ENCODE results near the gene ITK.

ITK gene

DNA sequence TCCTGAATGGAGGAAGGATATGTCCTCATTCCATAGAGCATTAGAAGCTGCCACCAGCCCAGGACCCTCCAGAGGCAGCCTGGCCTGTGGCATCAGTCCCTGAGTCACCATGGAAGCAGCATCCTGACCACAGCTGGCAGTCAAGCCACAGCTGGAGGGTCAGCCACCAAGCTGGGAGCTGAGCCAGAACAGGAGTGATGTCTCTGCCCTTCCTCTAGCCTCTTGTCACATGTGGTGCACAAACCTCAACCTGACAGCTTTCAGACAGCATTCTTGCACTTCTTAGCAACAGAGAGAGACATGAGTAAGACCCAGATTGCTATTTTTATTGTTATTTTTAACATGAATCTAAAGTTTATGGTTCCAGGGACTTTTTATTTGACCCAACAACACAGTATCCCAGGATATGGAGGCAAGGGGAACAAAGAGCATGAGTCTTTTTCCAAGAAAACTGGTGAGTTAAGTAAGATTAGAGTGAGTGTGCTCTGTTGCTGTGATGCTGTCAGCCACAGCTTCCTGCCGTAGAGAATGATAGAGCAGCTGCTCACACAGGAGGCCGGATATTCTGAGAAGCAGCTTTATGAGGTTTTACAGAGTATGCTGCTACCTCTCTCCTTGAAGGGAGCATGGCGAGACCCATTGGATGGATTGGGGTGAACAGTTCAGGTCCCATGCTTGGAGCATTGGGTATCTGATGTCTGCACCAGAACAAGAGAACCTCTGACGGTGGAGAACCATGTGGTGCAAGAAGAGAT lies 72.2 kb downstream of the ITK start:
- DNase-seq = no peak

DNA sequence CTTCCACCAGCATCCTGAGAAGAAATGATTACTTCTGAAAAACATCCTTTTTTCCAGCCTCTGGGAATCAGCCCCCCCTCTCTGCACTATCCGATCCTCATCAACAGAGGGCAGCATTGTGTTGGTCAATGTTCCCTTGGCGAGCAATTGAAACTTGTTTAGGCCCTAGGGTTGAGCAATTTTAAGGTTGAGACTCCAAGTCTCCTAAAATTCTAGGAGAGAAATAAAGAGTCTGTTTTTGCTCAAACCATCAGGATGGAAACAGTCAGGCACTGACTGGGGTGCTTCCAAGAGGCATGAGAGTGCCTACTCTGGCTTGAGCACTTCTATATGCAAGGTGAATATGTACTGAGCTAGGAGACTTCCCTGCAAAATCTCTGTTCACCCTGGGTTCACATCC lies 72.9 kb downstream of the ITK start:
- peak; percentile 41 for DNase-seq

DNA sequence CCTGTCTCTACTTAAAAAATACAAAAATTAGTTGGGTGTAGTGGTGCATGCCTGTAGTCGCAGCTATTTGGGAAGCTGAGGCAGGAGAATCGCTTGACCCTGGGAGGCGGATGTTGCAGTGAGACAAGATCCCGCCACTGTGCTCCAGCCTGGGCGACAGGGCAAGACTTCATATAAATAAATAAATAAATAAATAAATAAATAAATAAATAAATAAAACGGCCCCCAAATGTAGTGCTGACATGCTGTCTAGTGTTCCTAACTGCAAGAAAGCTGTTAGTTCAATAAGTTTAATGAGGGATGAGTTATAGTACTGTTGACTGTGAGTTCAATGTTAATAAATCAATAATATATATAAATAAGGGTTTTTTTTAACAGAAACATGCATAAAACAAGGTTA lies 77.8 kb downstream of the ITK start:
- DNase-seq = no peak

DNA sequence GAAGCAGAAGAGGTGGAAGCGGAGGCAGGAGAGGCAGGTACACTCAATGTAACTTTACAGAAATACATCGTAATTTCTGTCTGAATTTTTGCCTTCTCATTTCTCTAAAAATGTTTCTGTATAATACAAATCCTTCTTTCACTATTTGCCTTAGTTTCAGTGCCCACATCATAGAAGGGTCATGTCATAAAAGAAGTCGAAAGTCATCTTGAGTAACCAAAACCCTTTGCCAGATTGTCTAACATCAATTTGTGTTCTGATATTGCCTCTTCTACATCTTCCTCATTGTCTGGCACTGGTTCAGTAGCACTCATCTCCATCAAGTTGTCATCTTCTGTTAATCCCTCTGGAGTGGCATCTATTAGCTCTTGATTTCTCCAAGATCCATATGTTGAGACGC lies 79.1 kb downstream of the ITK start:
- DNase-seq = no peak

DNA sequence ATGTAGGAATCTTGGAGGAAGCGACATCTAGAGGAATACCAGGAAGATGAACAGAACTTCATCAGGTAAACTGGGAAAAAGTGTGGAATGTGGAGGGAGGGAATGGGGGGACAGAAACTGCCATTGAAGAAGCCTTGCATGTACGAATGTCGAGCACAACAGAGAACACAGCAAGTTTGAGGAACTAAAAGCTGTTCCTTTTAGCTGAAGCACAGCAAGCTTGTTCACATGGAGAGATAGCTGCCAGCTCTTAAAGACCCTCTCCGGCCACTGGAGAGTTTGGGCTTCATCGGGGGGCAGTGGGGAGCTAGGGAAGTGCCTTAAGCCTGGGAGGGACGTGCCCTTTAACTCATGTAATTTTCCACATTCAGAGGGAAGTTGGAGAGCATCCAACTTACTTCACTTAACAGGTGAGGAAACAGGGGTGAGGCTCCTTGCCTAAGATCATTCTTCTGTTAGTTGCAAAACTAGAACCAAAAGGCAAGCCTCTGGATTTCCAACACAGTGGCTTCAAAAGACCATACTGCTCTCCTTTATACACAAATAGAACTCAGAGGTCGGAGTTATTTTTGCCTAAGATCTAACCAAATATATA lies 83.0 kb downstream of the ITK start:
- no peak for DNase-seq

DNA sequence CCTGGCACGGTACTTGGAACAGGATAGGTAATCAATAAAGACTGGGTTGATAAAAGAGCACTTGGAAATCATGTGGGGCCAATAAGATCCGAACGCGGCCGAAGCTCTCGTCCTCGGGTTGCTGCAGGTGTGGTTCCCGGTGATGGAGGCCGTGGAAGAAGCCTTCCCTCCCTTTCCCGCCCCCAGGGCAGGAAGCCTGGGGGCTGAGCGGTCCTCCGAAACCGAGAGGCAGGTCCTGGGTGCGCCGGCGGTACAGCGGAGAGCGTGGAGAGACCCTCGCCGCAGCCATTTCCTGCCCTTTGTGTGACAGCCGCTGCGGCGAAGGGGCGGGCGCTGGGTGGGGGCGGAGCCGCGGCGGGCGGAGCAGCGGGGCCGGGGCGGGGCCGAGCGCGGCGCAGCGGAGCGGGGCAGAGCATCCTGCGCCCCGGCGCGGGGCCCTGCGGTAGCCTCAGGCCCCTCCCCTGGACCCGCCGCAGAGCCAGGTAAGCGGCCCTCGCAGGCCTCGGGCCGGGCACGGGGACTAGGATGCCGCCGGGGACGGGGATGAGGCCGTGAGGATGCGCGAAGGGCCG lies 85.2 kb downstream of the ITK start, which contains the start of gene CYFIP2:
CYFIP2 (plus strand) TSS at position 410 of the 572 bp plus-strand sequence. CDS start 19,239 bp downstream, outside the sequence.
- DNase-seq = peak; percentile 82

DNA sequence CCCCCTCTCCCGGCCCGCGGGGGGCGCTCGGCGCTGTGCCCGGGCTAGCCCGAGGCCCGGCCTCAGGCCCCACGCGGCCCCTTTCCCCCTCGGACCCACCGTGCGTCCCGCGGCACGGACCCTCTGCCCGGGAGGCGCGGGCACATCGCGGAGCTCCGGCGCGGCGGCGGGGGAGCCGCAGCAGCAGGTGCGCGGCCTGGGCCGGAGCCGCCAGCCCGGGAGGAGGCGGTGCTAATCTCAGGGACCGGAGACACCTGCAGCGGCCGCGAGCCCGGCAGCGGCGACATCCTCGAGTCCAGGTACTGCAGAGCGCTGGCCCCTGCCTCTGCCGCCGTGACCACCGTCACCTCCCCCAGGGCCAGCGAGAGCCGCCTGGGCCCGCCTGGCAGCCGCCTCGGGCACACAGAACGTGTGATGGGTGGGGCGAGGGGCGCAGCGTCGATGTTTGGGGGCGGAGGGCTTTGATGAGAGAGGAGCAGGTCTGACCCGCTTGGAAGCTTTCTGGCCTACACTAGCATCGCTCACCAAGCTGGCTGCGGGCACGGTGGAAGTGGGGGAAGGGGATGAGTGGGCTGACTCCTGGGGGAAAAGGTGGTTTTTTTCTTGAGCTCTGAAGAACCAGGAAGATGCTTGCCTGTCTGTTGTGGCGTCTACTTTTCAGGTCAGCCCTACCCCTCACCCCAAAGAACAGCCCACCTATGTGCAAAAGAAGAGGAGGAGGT lies 85.8 kb downstream of the ITK start:
- peak; percentile 49 for DNase-seq

DNA sequence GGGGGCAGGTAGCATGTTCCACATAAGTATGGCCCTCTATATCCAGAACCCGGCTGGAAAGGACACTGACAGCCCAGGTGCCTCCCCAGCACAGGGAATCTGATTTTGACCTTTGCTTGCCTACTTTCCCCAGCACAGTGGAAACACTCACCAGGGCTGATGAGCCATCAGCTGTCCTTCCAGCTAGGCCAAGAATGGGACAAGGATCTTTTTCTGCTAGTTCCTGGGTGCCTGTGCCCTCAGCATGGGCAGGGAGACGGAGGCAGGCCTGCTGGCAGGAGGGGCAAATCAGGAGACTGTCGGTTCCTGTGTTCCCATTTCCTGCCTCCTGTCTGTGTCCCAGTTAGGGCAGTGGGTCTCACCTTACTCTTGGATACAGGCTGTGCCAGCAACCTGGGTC lies 86.4 kb downstream of the ITK start:
- DNase-seq = no peak

DNA sequence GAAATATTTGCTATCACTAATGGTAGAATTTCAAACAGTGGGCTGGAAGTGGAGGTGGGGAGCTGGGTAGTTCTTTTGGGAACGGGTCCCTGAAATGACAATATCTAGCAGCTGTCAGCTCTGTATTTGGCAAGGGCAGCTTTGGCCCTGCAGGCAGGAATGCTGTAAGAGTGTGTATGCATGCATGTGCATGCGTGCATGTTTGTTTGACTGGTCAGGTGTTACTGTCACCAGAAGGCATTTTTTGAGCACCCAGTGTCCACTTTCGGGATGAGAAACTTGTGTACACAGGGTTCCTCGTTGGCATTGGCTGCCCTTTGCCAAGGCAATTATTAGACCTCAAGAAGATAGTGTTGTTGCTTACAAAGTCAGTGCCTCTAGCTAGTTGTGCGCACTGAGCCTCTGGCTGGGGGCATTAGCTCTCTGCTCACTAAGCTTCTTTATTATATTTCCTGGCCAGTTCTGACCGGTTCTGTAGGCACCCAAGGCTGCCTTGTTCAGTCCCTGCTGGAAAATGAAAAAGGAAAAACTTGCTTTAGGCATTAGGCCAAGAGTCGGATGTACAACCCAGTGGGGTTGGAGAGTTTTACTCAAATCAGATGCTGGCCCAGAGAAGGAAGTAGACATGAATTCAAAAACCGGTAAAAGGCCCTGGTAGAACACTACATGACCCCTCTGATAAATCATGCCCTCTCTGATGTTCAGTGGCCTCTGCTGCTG lies 87.3 kb downstream of the ITK start:
- no peak for DNase-seq

DNA sequence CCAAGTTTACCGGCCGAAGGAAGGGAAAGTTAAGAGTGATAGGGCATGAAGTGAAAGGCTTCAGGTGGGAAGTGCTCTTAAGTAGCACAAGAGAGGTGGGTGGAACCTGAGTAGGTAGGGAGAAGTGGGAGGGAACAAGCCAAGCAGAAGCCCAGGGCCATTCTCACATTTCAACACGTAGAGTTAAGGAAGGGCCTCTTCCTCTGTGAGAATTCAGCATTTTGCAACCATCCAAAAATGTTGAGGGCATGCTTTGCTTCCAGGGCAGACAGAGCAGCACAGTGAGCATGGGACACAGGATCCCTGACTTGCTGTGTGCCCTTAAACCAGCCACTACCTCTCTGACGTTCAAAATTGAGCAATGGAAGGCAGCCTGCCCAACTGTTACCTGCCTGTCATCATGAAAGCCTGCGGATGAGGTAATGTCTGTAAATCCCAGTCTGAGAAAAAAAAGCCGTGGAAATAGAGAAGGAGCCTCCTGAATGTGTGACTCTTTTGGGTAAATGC lies 88.6 kb downstream of the ITK start:
- no peak for DNase-seq

DNA sequence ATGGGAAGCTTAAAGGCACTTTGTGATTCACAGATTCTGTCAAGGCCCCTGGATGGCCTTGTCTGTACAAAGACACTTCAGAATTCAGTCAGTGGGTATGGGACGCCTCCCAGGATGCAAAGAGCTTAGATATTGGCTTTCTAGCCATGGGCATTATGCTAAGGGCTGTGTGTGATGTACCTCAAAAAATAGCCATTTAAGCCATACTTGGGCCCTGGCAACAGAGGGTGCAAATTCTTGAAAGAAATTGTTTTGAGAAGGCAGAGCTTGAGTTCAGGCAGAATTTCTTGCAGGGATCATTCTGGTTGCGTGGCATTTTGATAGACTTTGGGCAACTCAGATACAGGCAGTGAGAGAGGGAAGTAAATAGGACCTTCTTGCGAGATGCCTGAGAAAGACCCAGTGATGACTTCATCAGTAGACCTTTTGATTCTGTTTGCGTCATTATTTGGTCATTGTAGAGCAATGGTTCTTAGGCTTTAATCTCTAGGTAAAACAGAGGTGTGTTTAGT lies 89.2 kb downstream of the ITK start:
- DNase-seq = no peak

DNA sequence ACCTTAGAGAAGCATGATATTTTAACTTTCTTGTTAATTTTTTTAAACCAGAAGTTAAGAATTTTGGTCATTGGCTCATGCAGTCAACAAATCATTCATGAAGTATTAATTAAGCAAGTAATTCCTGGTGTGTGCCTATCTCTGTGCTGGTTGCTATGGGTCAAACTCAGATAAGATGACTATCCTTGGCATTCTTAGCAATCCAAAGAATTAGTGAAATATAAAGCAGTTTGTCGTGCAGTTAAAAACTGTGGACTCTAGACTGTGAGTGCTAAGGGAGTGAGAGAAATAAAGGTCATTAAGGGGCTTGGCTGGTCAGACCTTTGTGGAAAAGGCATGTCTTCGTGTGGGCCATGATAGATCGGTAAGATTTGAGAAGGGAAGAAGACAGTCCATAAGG lies 90.1 kb downstream of the ITK start:
- DNase-seq = no peak

DNA sequence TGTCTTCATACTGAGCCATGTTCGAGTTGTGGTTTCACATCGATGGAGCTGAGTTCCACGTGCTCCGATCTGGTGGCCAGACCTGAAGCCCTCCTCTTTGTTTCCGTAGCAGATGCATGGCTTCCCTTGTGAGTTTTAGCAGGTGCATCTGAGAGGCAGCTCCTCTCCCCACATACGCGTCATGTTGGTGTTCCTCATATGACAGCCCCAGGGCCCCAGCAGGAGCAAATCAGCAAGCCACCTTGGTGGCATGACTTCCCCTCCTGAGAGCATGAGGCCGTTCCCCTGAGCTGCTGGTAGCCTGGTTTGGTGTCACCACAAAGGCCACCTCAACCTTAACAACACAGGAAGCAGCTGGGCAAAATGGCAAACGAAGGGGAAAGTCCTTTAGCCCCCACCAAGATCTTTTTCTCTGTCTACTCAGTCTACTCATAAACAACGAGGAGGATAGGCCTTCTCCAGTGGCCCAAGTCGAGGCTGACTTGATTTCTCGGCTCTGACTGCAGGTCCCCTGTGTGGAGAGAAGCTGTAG lies 91.2 kb downstream of the ITK start:
- DNase-seq = no peak

DNA sequence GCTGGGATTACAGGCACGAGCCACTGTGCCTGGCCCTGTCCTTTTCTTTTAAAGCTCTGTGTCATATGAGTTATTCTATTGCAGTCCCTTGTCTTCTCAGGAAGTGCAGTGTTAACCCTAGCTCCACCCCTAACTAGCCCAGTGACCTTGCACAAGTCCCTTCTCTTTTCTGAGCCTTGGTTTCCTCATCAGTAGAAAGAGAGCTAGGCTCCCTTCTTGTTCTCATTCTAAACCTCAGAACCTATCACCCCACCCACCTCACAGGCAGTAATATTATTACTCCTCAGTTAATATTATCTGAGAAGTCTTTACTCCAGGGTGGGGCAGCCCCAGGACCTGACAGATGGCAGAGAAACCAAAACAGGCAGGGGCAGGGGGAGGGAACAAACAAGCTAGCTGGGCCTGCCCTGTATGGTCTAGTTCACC lies 92.5 kb downstream of the ITK start:
- DNase-seq = no peak

DNA sequence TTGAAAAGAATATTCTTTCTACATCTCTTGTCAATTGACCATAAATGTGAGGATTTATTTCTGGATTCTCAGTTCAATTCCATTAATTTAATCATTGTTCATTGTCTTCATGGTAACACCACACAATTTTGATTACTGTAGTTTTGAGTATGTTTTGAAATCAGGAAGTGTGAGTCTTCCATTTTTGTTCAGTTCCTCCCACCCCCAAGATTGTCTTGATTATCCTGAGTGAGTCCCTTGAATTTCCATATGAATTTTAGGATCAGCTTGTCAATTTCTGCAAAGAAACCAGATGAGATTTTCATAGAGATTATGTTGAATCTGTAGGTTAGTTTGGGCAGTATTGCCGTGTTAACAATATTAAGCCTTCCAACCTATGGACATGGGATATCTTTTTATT lies 94.8 kb downstream of the ITK start:
- DNase-seq = no peak

DNA sequence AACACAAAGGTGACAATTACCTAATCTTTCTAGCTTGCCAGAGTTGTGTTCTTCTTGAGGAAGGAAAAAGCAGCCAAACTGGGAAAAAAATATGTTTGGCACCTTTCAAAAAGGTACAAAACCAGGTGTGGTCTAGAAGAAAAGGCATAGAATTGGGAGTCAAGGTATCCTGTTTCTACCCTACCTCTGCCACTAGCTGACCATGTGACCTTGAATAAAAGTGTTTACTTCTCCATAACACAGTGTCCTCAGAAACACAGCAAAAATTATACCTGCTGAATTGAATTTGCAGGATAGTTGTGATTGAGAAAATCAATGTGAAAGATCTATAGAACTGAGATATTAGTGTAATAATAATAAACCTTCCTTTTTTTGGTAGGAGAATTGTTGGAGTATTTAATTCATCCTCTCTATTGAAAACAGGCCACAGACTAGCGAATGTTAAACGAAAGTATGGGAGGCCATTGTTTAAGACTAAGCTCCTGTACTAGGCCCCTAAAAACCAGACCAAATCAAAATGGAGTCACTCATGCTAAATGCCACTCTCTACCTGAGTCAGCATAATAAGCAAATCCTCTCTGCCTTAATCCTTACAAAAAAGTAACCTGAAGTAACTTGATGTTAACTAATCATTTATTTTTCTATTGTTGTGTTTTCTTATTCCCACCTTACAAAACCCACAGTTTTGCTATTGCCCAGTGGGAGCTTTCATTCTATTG lies 97.8 kb downstream of the ITK start:
- no peak for DNase-seq

DNA sequence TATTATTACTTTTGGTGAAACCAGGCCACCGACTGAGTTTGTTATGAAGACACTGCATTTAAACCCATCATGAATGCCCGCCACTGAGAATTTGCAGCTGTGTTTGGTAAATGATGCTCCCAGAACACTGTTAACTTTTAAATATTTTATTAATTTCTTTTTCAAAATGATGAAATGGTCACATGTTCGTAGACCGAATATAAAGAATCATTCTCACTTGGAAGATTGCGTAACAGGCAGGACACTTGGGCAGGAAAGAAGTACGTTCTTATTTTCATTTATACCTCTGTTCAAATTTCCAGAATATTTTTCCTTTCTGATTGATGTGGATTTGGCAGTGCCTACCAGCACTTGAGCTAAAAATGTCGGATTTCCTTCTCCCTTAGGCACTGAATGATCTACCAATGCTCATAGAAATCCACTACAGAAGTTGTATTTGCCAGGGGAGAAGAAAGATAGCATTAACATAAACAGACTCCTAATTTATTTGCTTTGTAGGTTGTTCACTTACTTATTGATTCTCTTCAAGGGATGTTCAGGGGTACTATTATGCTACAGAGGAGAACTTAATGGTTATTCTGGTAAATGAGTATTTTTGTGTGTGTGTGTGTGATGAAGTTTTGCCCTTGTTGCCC lies 99.1 kb downstream of the ITK start:
- no peak for DNase-seq

DNA sequence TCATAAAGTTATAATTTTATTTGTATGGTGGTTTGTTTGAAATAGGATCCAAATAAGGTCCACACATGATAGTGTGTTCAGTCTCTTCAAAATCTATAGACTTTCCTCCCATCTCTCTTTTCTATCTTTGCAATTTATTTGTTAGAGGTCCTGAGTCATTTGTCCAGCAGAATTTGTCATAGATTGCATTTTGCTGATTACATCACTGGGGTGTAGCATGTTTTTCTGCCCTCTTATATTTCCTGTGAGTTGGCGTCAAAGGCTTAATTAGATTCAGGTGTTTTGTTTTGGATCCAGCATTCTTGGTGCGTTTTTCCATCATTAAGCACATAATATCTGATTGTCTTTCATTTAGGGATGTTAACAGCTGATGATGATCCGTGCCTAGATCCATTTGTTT lies 100.3 kb downstream of the ITK start:
- no peak for DNase-seq

DNA sequence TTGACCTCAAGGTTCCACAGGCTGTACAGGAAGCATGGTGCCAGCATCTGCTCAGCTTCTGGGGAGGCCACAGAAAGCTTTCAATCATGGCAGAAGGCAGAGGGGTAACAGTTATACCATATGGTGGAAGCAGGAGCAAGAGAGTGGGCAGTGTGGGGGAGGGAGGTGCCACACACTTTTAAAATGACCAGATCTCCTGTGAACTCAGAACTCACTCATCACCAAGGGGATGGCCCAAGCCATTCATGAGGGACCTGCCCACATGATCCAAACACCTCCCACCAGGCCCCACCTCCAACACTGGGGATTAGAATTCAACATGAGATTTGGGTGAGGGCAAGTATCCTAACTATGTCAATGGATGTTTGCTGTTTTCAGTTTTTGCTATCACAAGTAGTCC lies 101.5 kb downstream of the ITK start:
- DNase-seq = no peak

DNA sequence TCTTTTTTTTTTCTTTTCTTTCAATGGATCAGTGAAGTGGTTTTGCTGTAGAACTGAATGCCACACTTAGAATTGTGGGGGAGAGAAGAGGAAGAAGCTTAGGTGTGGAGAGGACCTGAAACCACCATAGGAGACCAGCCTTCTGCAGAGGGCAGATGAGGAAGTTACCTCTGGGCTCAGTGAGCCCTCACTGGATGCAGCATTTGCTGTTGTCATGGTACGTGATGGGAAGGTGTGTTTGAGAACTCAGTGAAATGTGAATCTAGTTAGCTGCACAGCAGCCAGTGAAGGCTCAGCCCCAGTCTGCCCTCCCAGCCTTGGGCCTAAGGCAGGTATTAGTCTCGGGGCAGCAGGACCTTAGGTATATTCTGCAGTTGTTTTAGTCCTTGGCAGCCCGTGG lies 102.8 kb downstream of the ITK start:
- no peak for DNase-seq

All from NCI-H345 (cell line).